Effector CD8-positive, alpha-beta T cell (primary cell): ENCODE results near the gene ACD.
A peak's percentile ranks its signal among the peaks of the same experiment; 100 is the strongest.

Experiments used
- DNase-seq: peaks from one replicate; lab custom pipeline; 2025; lab: John Stamatoyannopoulos, UW

ACD gene

GRCh38 chr16:67675999-67676398, 15.9 kb upstream of the ACD start:
- no peak for DNase-seq

GRCh38 chr16:67675579-67675935, 15.5 kb upstream of the ACD start:
- no peak for DNase-seq

GRCh38 chr16:67674851-67675578, 15.0 kb upstream of the ACD start:
- DNase-seq, result no peak

- DNase-seq, result no peak
Observed at GRCh38 chr16:67673712-67674580, 13.9 kb upstream of the ACD start.

- DNase-seq, result peak; percentile 16
Observed at GRCh38 chr16:67672739-67673662, 12.9 kb upstream of the ACD start.

- DNase-seq, result no peak
Observed at GRCh38 chr16:67672306-67672705, 12.2 kb upstream of the ACD start.

GRCh38 chr16:67669499-67670101, 9.5 kb upstream of the ACD start:
- no peak for DNase-seq

- no peak for DNase-seq
Observed at GRCh38 chr16:67668495-67669157, 8.6 kb upstream of the ACD start.

GRCh38 chr16:67667817-67668494, 7.9 kb upstream of the ACD start:
- DNase-seq, result peak; percentile 76

GRCh38 chr16:67667453-67667816, 7.4 kb upstream of the ACD start:
- no peak for DNase-seq

- DNase-seq, result peak; percentile 72
Observed at GRCh38 chr16:67666559-67667452, 6.7 kb upstream of the ACD start, which contains the start of the genes C16orf86 and ENKD1. TSS of gene C16orf86 (plus strand) at chr16:67666814. CDS start at chr16:67666971, 157 bp downstream. TSS of gene ENKD1 (minus strand) at chr16:67666750. CDS start at chr16:67666442, 308 bp downstream.

- DNase-seq, result no peak
Observed at GRCh38 chr16:67666032-67666551, 6.0 kb upstream of the ACD start.

GRCh38 chr16:67665598-67665997, 5.5 kb upstream of the ACD start:
- DNase-seq, result no peak

- no peak for DNase-seq
Observed at GRCh38 chr16:67664871-67665270, 4.8 kb upstream of the ACD start.

GRCh38 chr16:67664258-67664657, 4.2 kb upstream of the ACD start:
- DNase-seq, result no peak

GRCh38 chr16:67663877-67664222, 3.8 kb upstream of the ACD start:
- DNase-seq, result no peak

- no peak for DNase-seq
Observed at GRCh38 chr16:67663151-67663876, 3.3 kb upstream of the ACD start.

- no peak for DNase-seq
Observed at GRCh38 chr16:67662653-67663010, 2.6 kb upstream of the ACD start.
